NCI-H2171 treated with DMSO at 0.1 percent for 48 hours (cell line): ENCODE data around the gene PLA1A.
"Not testable (repeated sequence)": the region's sequence is repeated elsewhere in the genome, so short reads cannot be mapped to it uniquely, and the experiment has no call there.

Experiments used
- DNase-seq: peaks from one replicate; lab custom pipeline; 2025; lab: John Stamatoyannopoulos, UW

PLA1A gene

GRCh38 chr3:119597548-119598288, at the start of gene PLA1A:
TSS of gene PLA1A (plus strand) at chr3:119597885. CDS start at chr3:119597914, 29 bp downstream.
- no peak for DNase-seq

DNA sequence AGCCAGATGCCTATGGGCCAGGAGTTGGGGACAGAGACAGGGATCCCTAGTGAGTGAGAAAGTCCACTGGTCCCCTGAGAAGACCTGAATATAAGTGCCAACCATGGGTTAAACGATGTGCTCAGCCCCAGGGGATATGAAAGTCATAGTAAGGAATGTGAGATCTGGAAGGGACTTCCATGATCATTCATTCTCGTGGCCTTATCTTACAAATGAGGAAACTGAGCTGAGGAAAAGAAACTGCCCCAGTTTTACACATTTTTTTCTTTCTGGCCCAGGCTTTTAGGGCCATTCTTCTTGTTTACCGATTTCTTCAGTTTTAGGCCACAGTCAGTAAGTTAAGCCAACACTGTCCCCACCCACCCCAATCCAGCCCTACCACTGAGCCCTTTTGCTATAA, 49.3 kb upstream of the PLA1A start:
- DNase-seq, result no peak

DNA sequence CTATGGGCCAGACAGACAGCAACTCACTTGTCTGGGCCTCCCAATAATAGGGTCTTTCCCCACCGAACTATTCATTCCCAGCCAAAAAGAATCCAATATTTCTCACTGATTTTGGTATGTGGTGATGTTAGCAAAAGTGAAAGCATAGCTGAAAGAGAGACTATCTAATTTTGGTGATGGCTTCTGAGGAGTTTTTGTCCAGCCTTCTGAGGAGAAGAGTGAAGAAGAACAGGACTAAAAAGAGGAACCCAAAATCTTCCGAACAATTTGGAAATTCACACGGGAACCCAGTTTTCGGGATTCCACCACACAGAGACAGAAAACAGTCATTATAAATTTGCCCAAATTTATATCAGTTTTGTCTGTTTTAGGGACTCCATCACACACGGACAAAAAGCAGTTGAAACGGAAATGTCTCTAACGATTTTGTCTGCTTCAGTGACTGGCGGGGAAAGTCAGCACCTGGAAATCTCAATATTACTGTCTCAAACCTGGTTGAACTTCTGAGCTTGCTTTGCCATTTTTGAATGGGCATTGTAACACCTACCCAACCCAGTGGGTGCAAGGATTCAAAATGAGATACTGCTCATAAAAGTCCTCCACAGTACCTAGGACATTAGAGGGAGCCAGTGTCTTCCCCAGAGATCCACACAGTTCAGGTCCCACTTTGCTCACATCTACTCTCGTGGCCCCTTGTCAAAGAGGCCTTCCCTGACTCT, 47.3 kb upstream of the PLA1A start:
- no peak for DNase-seq

DNA sequence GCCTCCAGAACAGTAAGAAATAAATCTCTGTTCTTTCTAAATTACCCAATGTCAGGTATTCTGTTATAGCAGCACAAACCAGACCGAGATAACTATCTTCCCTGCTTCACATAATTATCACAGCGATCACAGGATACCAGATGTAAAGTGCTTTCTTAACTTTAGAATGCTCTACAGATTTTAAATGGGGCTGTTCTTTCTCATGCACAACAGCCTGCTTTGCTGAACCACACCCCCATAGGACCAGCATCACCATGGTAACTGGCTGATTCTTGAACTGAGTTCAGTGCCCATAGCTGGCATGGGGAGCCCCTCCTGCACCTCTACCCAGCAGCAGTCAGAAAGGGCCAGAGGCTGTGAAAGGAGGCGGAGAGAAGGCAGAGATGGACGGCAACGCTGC, 46.1 kb upstream of the PLA1A start:
- no peak for DNase-seq

- DNase-seq, result not testable (repeated sequence)
These were observed 44.8 kb upstream of the PLA1A start for GRCh38 chr3:119552928-119553327.

DNA sequence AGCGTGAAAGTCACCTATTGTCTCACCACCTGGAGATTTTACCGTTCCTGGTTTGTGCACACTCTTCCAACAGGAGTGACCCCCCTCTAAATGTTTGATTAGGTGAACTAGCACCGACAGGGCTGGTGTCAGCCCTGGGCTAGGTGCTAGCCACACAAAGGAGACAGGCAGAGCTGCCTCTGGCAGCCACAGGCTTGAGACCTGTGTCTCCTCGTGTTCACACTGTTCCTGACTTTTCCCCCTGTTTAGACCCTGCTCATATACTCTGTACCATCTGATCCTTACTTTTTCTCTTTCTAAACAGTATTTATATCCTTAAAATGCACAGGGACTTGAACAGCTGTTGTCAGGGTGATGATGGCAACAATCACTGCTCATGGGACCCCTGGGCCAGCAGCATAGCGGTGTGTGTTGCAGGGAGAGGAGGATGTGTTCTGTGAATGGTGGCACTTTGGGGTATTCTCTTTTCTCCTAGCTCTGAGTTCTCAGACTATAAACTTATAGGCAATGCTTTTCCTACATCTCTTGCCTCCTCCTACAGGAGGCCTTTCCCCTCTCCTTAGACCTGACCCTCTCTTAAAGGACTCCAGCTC, 43.8 kb upstream of the PLA1A start:
- DNase-seq, result no peak

DNA sequence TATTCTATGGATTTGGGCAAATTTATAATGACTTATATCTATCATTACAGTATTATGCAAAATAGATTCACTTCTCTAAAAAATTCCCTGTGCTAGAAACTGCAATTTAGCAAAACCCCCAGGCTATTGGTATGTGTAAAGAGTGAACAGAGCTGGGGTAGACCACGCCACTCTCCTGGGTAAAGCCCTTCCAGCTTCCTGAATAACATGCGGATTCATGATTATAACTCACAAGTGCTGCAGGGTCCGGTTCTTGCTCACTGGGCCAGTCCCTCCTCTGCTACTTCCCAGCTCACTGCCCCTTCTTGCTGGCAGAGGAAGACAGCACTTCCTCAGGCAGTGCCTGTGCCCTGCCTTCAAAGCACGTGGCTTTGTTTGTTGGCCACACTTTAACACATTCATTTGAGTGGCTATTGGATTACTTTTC, 42.4 kb upstream of the PLA1A start:
- no peak for DNase-seq

DNA sequence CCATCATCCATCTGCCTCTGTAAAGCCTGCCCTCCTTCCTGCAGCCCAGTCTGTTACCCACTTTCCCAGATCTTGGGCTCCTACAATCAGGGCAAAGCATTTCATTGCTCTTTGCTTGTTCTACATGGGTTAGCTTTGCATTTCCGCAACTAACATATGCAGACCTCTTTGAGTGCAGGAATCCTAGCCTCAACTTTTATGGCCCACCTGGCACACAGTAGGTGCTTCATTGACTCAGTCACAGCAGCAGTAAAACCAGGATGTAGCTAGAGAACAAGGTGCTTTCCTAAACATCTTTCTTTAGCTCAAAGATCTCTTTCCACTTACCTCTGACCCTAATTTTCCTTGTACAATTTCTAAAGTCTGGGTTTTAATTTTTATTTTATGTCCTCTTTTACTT, 41.8 kb upstream of the PLA1A start:
- DNase-seq, result no peak

- DNase-seq, result no peak
These were observed 40.4 kb upstream of the PLA1A start for GRCh38 chr3:119557192-119557876.

- no peak for DNase-seq
These were observed 39.8 kb upstream of the PLA1A start for GRCh38 chr3:119557877-119558269.

GRCh38 chr3:119558626-119559317, 38.9 kb upstream of the PLA1A start:
- DNase-seq, result no peak

DNA sequence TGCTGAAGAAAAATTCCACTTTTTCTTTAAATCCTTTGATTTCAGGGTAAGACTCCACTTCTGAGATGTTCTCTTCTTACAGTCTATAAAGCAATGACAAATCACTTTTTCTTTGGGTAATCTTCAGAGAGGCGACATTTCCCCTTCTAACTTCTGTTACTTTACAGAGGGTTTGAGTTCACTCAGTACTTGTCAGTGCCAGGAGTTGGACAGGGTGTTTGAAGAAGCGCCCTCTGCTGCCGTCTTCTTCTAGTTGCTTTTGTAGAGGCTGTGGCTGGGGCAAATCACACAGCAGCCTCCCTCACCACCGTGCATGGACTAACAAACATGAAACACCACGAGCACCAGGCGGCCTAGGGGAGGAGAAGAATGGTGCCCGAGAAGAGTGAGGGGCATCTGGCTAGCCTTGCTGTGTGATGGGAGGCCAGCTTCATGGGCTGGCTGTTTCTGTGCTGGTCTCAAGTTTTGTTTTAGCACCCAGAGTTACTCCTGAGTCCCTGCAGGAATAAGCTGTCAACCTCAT, 38.2 kb upstream of the PLA1A start, which contains the start of gene CD80:
Gene CD80 (minus strand): TSS at position 174 of the 523 bp plus-strand sequence. CDS start 1,886 bp downstream, outside the sequence.
- peak; percentile 13 for DNase-seq

DNA sequence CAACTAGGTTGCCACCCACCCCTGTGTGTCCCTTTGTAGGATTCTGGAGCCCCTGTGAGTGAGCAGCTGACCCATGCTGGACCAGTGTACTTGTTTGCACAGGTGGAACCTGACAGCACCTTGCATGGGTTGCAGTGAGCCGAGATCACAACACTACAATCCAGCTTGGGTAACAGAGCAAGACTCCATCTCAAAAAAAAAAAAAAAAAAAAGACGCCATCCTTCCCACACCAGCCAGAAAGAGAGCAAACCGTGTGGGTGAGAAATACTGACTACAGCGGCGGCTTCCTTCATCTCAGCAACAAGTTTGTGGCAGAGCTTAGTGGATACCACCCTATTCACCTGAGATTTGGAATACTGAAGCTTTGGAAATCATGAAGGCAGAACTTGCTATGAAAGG, 37.5 kb upstream of the PLA1A start:
- no peak for DNase-seq

- no peak for DNase-seq
These were observed 35.3 kb upstream of the PLA1A start for GRCh38 chr3:119562307-119562961.

DNA sequence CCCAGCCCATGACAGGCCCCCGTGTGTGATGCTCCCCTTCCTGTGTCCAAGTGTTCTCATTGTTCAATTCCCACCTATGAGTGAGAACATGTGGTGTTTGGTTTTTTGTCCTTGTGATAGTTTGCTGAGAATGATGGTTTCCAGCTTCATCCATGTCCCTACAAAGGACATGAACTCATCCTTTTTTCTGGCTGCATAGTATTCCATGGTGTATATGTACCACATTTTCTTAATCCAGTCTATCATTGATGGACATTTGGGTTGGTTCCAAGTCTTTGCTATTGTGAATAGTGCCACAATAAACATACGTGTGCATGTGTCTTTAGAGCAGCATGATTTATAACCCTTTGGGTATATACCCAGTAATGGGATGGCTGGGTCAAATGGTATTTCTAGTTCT, 34.4 kb upstream of the PLA1A start:
- not testable (repeated sequence) for DNase-seq

DNA sequence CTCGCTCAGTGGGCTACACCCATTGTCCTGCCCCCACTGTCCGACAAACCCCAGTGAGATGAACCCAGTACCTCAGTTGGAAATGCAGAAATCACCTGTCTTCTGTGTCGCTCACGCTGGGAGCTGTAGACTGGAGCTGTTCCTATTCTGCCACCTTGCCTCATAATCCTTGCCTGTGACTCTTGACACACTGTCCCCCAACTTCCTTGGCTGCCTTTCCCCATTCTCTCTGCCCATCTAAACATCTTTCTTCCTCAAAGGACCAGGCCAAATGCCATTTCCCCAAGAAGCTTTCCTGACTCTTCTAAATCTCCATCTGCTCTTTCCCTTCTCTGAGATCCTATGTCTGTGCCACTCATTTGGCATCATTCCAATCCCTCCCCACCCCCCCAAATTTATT, 28.5 kb upstream of the PLA1A start:
- DNase-seq, result no peak

GRCh38 chr3:119570229-119570628, 27.5 kb upstream of the PLA1A start:
- DNase-seq, result no peak

- no peak for DNase-seq
These were observed 26.5 kb upstream of the PLA1A start for GRCh38 chr3:119571230-119571629.

GRCh38 chr3:119571688-119572087, 26.0 kb upstream of the PLA1A start:
- no peak for DNase-seq

DNA sequence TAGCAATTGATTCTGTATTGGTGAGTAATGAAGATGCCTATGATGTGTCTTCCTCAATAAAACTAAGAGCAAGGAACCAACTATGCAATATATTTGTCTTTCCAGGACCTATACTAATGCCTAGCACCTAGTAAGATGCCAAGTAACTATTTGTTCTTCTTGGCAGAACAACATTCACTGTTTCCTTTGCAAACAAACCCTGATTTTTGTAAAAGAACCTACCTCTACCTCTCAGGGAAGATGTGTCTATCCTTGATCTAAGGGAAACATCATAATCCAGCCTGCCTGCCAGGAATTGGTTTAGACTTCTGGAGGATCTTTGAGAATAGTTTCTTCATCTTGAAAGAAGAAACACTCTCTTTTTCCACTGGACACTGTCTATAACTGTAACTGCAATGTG, 22.2 kb upstream of the PLA1A start:
- no peak for DNase-seq
